H1 (cell line): ENCODE results near the gene LITAFD. TPM values are rescaled to one million over a fixed set of nuclear protein-coding genes. Genes with fewer than 3 reads are reported as not detected.

Experiments used
- BACH1 ChIP-seq: IDR thresholded peaks from 2 replicates; pipeline ENCODE4 v1.6.1; 2012; ENCODE audit warnings: low read length, improper control_type of control experiment
- CTCF ChIP-seq, 3 experiments: IDR thresholded peaks; 1 replicate in 2 of 3; 2 replicates in 1 of 3; pipeline versions ENCODE4 v1.5.1 to v1.6.1; 2011; ENCODE audit warnings: low read length in 3 of 3, mild to moderate bottlenecking in 3 of 3, inconsistent platforms in 2 of 3, low read depth in 1 of 3, moderate library complexity in 1 of 3; ENCODE audit not compliant: insufficient read depth in 1 of 3; ENCODE audit errors: control extremely low read depth in 1 of 3
- EP300 ChIP-seq, 2 experiments: IDR thresholded peaks; 1 replicate in 1 of 2; 2 replicates in 1 of 2; pipeline ENCODE4 v1.6.1; 2011 to 2012; ENCODE audit warnings: low read depth in 2 of 2, low read length in 2 of 2, mild to moderate bottlenecking in 2 of 2, borderline replicate concordance in 1 of 2, inconsistent platforms in 1 of 2, moderate library complexity in 1 of 2
- EZH2 ChIP-seq: fragments of 200-600 bp; sonication (generic); IDR thresholded peaks from 2 replicates; pipeline ENCODE4 v1.7.1; 2012; ENCODE audit warnings: low read depth, mild to moderate bottlenecking, moderate library complexity, low read length, inconsistent platforms; ENCODE audit not compliant: severe bottlenecking
- GTF2F1 ChIP-seq: IDR thresholded peaks from 2 replicates; pipeline ENCODE4 v1.6.1; 2012; ENCODE audit warnings: low read depth, low read length, improper control_type of control experiment, borderline replicate concordance
- JUN ChIP-seq: IDR thresholded peaks from 2 replicates; pipeline ENCODE4 v1.6.1; 2011; ENCODE audit warnings: low read depth, mild to moderate bottlenecking, improper control_type of control experiment, low read length
- KDM1A ChIP-seq: fragments of 200-600, 300-600 bp; sonication (generic); IDR thresholded peaks from 2 replicates; pipeline ENCODE4 v1.7.1; 2016; ENCODE audit warnings: mild to moderate bottlenecking, low read length, borderline replicate concordance
- KDM5A ChIP-seq: fragments of 200-600 bp; IDR thresholded peaks from 2 replicates; pipeline ENCODE4 v1.7.1; 2012; ENCODE audit warnings: mild to moderate bottlenecking, low read length, inconsistent platforms, mixed read lengths
- NRF1 ChIP-seq: IDR thresholded peaks from 2 replicates; pipeline ENCODE4 v1.6.1; 2011; ENCODE audit warnings: mild to moderate bottlenecking, low read depth, low read length, improper control_type of control experiment
- PHF8 ChIP-seq: fragments of 200-600 bp; sonication (generic); conservative IDR thresholded peaks from 2 replicates; pipeline ENCODE4 v1.7.1; 2012; ENCODE audit warnings: low read depth, mild to moderate bottlenecking, inconsistent platforms, low read length, moderate library complexity
- POLR2AphosphoS5 ChIP-seq: IDR thresholded peaks from 2 replicates; pipeline ENCODE4 v1.6.1; 2011; ENCODE audit warnings: low read depth, low read length
- RFX5 ChIP-seq: IDR thresholded peaks from 2 replicates; pipeline ENCODE4 v1.6.1; 2011; ENCODE audit warnings: low read depth, low read length, improper control_type of control experiment, borderline replicate concordance
- SP2 ChIP-seq: IDR thresholded peaks from 2 replicates; pipeline ENCODE4 v1.6.1; 2012; ENCODE audit warnings: mild to moderate bottlenecking, low read length, inconsistent platforms
- TAF1 ChIP-seq: IDR thresholded peaks from 2 replicates; pipeline ENCODE4 v1.6.1; 2011; ENCODE audit warnings: mild to moderate bottlenecking, low read depth, low read length
- TAF7 ChIP-seq: optimal IDR thresholded peaks from 2 replicates; pipeline ENCODE3; 2011; ENCODE audit warnings: low read depth, mild to moderate bottlenecking, inconsistent platforms, low read length, moderate library complexity, borderline replicate concordance
- TCF12 ChIP-seq: IDR thresholded peaks from 2 replicates; pipeline ENCODE4 v1.6.1; 2011; ENCODE audit warnings: low read depth, mild to moderate bottlenecking, low read length
- TEAD4 ChIP-seq: IDR thresholded peaks from 2 replicates; pipeline ENCODE4 v1.6.1; 2012; ENCODE audit warnings: low read depth, low read length, inconsistent platforms, mixed read lengths
- YY1 ChIP-seq: IDR thresholded peaks from 2 replicates; pipeline ENCODE4 v1.6.1; 2011; ENCODE audit warnings: low read depth, mild to moderate bottlenecking, low read length
- polyA plus RNA-seq, 7 experiments: library from polyadenylated mRNA; depleted of rRNA in 3 of 7; stranded (reverse) in 5 of 7; unstranded in 2 of 7; fragments of >200 nt in 5 of 7; fragments of 200-250 nt in 2 of 7; gene quantifications; 1 replicate in 5 of 7; 2 replicates in 1 of 7; 4 replicates in 1 of 7; pipeline versions ENCODE4 v1.2.1 to v1.2.3, GENCODE V29; 2011 to 2013; ENCODE audit warnings: missing spikeins in 2 of 7, mixed read lengths in 2 of 7
- total RNA-seq: library from RNA; stranded (reverse); fragmentation: NEBNext Ultra II Directional; extraction: Animal tissue kit (Norgen Biotek cat#: 25700); gene quantifications from 2 replicates; pipeline ENCODE4 v1.2.1, GENCODE V29; 2021
- TF ChIP-seq, protein P1 (sequence below): IDR thresholded peaks from 2 replicates; pipeline ENCODE4 v1.6.1; 2012; ENCODE audit warnings: low read length, inconsistent platforms
- TF ChIP-seq, protein P2 (sequence below): IDR thresholded peaks from 2 replicates; pipeline ENCODE4 v1.6.1; 2011; ENCODE audit warnings: low read depth, mild to moderate bottlenecking, low read length; ENCODE audit not compliant: insufficient read depth

LITAFD gene
- total and polyA plus RNA-seq, 2 of the 8 experiments (the other 6 are each of a cell fraction or from before 2014, with no cell fraction given) = not detected

GRCh38 chr16:8868416-8869211 is 13.5 kb upstream of the LITAFD start, which contains the start of gene CARHSP1 (continued):
- TF ChIP-seq BACH1 (no peak), SP2 (no peak), JUN (no peak), TAF7 (peak; percentile 96), YY1 (no peak), EZH2 (no peak), TEAD4 (no peak), GTF2F1 (no peak), TAF1 (peak; percentile 97), KDM1A (peak; percentile 83), KDM5A (no peak), EP300 (IDR thresholded peaks at IDR 0.05; ENCODE audit: borderline replicate concordance in 1 of 2, low read depth in 2 of 2, low read length in 2 of 2) (no peak), RFX5 (no peak), TCF12 (no peak), NRF1 (no peak), CTCF (IDR thresholded peaks at IDR 0.05; ENCODE audit: control extremely low read depth in 1 of 3, insufficient read depth in 1 of 3, low read depth in 1 of 3, low read length in 3 of 3) (no peak), PHF8 (peak; percentile 87), POLR2AphosphoS5 (peak; percentile 84)
- TF ChIP-seq, protein P1, sequence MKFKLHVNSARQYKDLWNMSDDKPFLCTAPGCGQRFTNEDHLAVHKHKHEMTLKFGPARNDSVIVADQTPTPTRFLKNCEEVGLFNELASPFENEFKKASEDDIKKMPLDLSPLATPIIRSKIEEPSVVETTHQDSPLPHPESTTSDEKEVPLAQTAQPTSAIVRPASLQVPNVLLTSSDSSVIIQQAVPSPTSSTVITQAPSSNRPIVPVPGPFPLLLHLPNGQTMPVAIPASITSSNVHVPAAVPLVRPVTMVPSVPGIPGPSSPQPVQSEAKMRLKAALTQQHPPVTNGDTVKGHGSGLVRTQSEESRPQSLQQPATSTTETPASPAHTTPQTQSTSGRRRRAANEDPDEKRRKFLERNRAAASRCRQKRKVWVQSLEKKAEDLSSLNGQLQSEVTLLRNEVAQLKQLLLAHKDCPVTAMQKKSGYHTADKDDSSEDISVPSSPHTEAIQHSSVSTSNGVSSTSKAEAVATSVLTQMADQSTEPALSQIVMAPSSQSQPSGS = no peak
- TF ChIP-seq, protein P2, sequence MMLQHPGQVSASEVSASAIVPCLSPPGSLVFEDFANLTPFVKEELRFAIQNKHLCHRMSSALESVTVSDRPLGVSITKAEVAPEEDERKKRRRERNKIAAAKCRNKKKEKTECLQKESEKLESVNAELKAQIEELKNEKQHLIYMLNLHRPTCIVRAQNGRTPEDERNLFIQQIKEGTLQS = no peak
